ENCODE results near the gene CASZ1. TPM values are rescaled to one million over a fixed set of nuclear protein-coding genes. Genes with fewer than 3 reads are reported as not detected.

CASZ1 gene
- total and polyA plus RNA-seq, 4 donors = 3.4 to 39.0 (median 13.8) TPM

DNA sequence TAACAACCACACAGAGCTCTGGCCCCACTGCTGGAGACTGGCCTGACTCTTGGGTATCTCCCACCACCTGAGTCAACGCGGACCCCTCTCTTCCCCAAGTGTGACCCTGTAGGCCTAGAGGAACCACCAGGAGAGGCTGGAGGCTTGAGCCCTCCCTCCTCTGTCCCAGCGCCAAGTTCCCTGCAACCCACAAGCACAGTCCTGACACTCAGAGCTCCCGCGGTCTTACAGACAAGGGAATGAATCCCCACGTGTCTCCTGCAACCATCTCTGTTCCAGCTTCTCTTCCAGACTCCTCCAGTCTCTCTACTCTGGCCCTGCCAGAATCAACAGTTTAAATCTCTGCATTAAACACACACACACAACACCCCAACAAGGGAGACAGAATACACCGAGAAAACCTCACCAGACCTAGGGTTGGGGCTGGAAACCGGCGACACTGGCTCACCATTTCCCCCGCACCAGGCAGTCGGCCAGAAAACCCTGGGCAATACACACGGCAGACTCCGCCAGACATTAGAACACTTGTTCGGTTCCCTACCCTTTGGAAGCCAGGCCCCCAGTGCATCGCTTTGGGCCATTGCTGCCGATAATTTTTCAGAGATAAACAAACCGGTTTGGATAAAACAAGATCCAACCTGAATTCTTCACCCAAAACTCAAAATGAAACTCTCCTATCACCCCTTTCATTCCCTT, 21.7 kb downstream of the CASZ1 start:
- no peak for ATAC-seq (ENCODE audit: low FRiP score)
- DNase-seq = peak in 1 of 2 donors; percentile 55
- 89 to 91% methylated on average over 17 of the region's 17 CpGs for WGBS, 2 donors
- intact Hi-C loops (cut with DNase I) = no loop called here
- H3K27me3 ChIP-seq (ENCODE audit: control insufficient read depth in 1 of 2, insufficient read depth in 2 of 2, low read length in 1 of 2) = no peaks in the 10 kb centered on the region
- H3K4me3 ChIP-seq (ENCODE audit: low read length in 2 of 2) = no peak overlapping the region
- no peaks in the 10 kb centered on the region for H3K9me3 ChIP-seq (ENCODE audit: control insufficient read depth, low read length)
- H3K27ac ChIP-seq (ENCODE audit: low read depth in 1 of 2, low read length in 2 of 2) = no peak overlapping the region
- no peaks in the 10 kb centered on the region for H3K36me3 ChIP-seq (ENCODE audit: control insufficient read depth in 1 of 2, insufficient read depth in 2 of 2, low read length in 1 of 2)
- H3K4me1 ChIP-seq (ENCODE audit: control insufficient read depth in 1 of 2, insufficient read depth in 2 of 2, low read length in 2 of 2) = no peaks in the 10 kb centered on the region

- ATAC-seq (ENCODE audit: low FRiP score) (no peak), DNase-seq (peak in 1 of 2 donors; percentile 30)
- Histone ChIP-seq H3K27ac (ENCODE audit: low read depth in 1 of 2, low read length in 2 of 2) (no peak overlapping the region), H3K4me3 (ENCODE audit: low read length in 2 of 2) (no peak overlapping the region), H3K4me1 (ENCODE audit: control insufficient read depth in 1 of 2, insufficient read depth in 2 of 2, low read length in 2 of 2) (no peaks in the 10 kb centered on the region), H3K9me3 (ENCODE audit: control insufficient read depth, low read length) (no peaks in the 10 kb centered on the region), H3K36me3 (ENCODE audit: control insufficient read depth in 1 of 2, insufficient read depth in 2 of 2, low read length in 1 of 2) (no peaks in the 10 kb centered on the region), H3K27me3 (ENCODE audit: control insufficient read depth in 1 of 2, insufficient read depth in 2 of 2, low read length in 1 of 2) (no peaks in the 10 kb centered on the region)
- 93 to 94% methylated on average over 17 of the region's 17 CpGs for WGBS, 2 donors
- intact Hi-C loops (cut with DNase I) = no loop called here
Observed at GRCh38 chr1:10773851-10774614, 22.4 kb downstream of the CASZ1 start.

DNA sequence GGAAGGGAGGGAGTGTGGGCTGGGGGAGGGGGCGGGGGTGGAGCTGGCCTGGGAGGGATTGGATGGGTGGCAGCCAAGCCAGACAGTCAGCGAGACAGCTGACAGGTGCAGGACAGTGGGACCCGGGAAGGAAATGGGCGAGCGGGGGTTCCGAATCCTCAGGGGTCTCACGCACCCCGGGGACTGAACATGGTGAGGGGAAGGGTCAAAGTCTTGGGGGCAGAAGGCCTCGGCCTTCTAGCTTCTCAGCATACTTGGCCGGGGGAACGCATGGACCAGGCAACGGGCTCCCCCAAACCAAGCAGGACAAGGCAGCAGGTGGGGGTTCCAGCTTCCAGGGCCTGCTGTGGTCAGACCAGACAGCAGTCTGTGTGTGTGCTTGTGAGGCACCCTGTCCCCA, 23.1 kb downstream of the CASZ1 start:
- H3K27ac ChIP-seq (ENCODE audit: low read depth in 1 of 2, low read length in 2 of 2) = no peak overlapping the region
- ATAC-seq (ENCODE audit: low FRiP score) = no peak

DNA sequence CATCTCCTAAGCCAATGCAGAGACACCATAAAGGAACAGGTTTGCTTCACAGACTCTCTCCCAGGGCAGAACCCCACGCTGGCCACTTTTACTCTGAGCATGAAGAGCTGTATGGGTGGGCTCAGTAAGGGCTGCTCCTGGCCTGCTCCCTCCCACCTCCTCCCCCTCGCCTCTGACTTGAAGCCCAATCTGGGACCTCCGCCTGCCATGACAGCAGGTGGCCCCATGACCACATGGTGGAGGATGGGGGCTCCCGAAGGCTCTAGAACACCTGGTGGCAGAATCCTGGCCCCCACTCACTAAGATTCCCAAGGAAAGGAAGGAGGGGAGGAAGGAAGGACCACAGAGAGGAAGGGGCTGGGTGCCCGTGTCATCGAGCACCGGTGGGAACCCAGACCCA, 23.7 kb downstream of the CASZ1 start:
- Histone ChIP-seq H3K4me3 (ENCODE audit: low read length in 2 of 2) (no peak overlapping the region), H3K27me3 (ENCODE audit: control insufficient read depth in 1 of 2, insufficient read depth in 2 of 2, low read length in 1 of 2) (no peaks in the 10 kb centered on the region), H3K36me3 (ENCODE audit: control insufficient read depth in 1 of 2, insufficient read depth in 2 of 2, low read length in 1 of 2) (no peaks in the 10 kb centered on the region), H3K9me3 (ENCODE audit: control insufficient read depth, low read length) (no peaks in the 10 kb centered on the region), H3K27ac (ENCODE audit: low read depth in 1 of 2, low read length in 2 of 2) (no peak overlapping the region), H3K4me1 (ENCODE audit: control insufficient read depth in 1 of 2, insufficient read depth in 2 of 2, low read length in 2 of 2) (no peaks in the 10 kb centered on the region)
- intact Hi-C loops (cut with DNase I) = no loop called here
- DNase-seq (peak in 1 of 2 donors; percentile 42), ATAC-seq (ENCODE audit: low FRiP score) (no peak)
- 90 to 93% methylated on average over 7 of the region's 7 CpGs for WGBS, 2 donors

More for the DNA sequence above, 23.1 kb downstream of the CASZ1 start:
- peak in 1 of 2 donors; percentile 62 for DNase-seq
- Histone ChIP-seq H3K27me3 (ENCODE audit: control insufficient read depth in 1 of 2, insufficient read depth in 2 of 2, low read length in 1 of 2) (no peaks in the 10 kb centered on the region), H3K4me1 (ENCODE audit: control insufficient read depth in 1 of 2, insufficient read depth in 2 of 2, low read length in 2 of 2) (no peaks in the 10 kb centered on the region), H3K4me3 (ENCODE audit: low read length in 2 of 2) (no peak overlapping the region), H3K36me3 (ENCODE audit: control insufficient read depth in 1 of 2, insufficient read depth in 2 of 2, low read length in 1 of 2) (no peaks in the 10 kb centered on the region), H3K9me3 (ENCODE audit: control insufficient read depth, low read length) (no peaks in the 10 kb centered on the region)
- intact Hi-C loops (cut with DNase I) = no loop called here
- 86 to 88% methylated on average over 12 of the region's 12 CpGs for WGBS, 2 donors

- no peak for ATAC-seq (ENCODE audit: low FRiP score)
- H3K4me1 ChIP-seq (ENCODE audit: control insufficient read depth in 1 of 2, insufficient read depth in 2 of 2, low read length in 2 of 2) = no peaks in the 10 kb centered on the region
- intact Hi-C loops (cut with DNase I) = no loop called here
Observed at GRCh38 chr1:10771789-10772188, 24.7 kb downstream of the CASZ1 start.

GRCh38 chr1:10768552-10768951, 27.9 kb downstream of the CASZ1 start:
- intact Hi-C loops (cut with DNase I) = no loop called here
- Histone ChIP-seq H3K4me3 (ENCODE audit: low read length in 2 of 2) (no peak overlapping the region), H3K36me3 (ENCODE audit: control insufficient read depth in 1 of 2, insufficient read depth in 2 of 2, low read length in 1 of 2) (no peaks in the 10 kb centered on the region), H3K27ac (ENCODE audit: low read depth in 1 of 2, low read length in 2 of 2) (no peak overlapping the region), H3K4me1 (ENCODE audit: control insufficient read depth in 1 of 2, insufficient read depth in 2 of 2, low read length in 2 of 2) (no peaks in the 10 kb centered on the region), H3K27me3 (ENCODE audit: control insufficient read depth in 1 of 2, insufficient read depth in 2 of 2, low read length in 1 of 2) (no peaks in the 10 kb centered on the region), H3K9me3 (ENCODE audit: control insufficient read depth, low read length) (no peaks in the 10 kb centered on the region)
- ATAC-seq (ENCODE audit: low FRiP score) (no peak), DNase-seq (no peak)
- 90 to 95% methylated on average over 7 of the region's 7 CpGs for WGBS, 2 donors

More at GRCh38 chr1:10771789-10772188, 24.7 kb downstream of the CASZ1 start:
- WGBS, 2 donors = 63 to 66% methylated on average over 8 of the region's 8 CpGs
- H3K27me3 ChIP-seq (ENCODE audit: control insufficient read depth in 1 of 2, insufficient read depth in 2 of 2, low read length in 1 of 2) = no peaks in the 10 kb centered on the region
- no peak overlapping the region for H3K4me3 ChIP-seq (ENCODE audit: low read length in 2 of 2)
- no peak overlapping the region for H3K27ac ChIP-seq (ENCODE audit: low read depth in 1 of 2, low read length in 2 of 2)
- H3K9me3 ChIP-seq (ENCODE audit: control insufficient read depth, low read length) = no peaks in the 10 kb centered on the region
- H3K36me3 ChIP-seq (ENCODE audit: control insufficient read depth in 1 of 2, insufficient read depth in 2 of 2, low read length in 1 of 2) = no peaks in the 10 kb centered on the region
- DNase-seq = peak in 1 of 2 donors; percentile 67

DNA sequence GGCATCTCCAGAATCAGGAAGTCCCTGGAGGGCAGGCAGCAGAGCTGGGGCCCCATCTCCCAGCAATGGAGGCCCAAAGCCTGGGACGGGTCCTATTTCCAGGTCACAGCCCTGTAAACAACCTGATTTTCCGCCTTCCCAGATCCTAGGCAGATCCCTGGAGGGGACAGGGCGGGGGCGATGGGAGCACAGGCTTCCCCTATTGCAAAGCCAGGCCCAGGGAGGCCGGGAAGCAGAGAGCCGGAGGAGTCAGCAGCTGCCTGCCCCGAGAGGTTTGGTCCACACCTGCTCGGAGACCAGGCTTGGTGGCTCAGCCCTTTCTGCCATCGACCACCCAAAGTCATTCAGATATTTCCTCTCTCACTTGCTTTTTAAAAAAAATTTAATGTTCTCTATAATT, 29.2 kb downstream of the CASZ1 start:
- intact Hi-C loops (cut with DNase I) = no loop called here
- no peaks in the 10 kb centered on the region for H3K27me3 ChIP-seq (ENCODE audit: control insufficient read depth in 1 of 2, insufficient read depth in 2 of 2, low read length in 1 of 2)
- H3K4me1 ChIP-seq (ENCODE audit: control insufficient read depth in 1 of 2, insufficient read depth in 2 of 2, low read length in 2 of 2) = no peaks in the 10 kb centered on the region
- no peaks in the 10 kb centered on the region for H3K36me3 ChIP-seq (ENCODE audit: control insufficient read depth in 1 of 2, insufficient read depth in 2 of 2, low read length in 1 of 2)
- ATAC-seq (ENCODE audit: low FRiP score) (peak; percentile 19), DNase-seq (no peak)
- no peak overlapping the region for H3K4me3 ChIP-seq (ENCODE audit: low read length in 2 of 2)
- H3K27ac ChIP-seq (ENCODE audit: low read depth in 1 of 2, low read length in 2 of 2) = no peak overlapping the region
- H3K9me3 ChIP-seq (ENCODE audit: control insufficient read depth, low read length) = no peaks in the 10 kb centered on the region
- 96% methylated on average over 9 of the region's 9 CpGs for WGBS, 2 donors

GRCh38 chr1:10765734-10766478, 30.5 kb downstream of the CASZ1 start:
- H3K4me1 ChIP-seq (ENCODE audit: control insufficient read depth in 1 of 2, insufficient read depth in 2 of 2, low read length in 2 of 2) = no peaks in the 10 kb centered on the region
- H3K27ac ChIP-seq (ENCODE audit: low read depth in 1 of 2, low read length in 2 of 2) = no peak overlapping the region
- intact Hi-C loops (cut with DNase I) = no loop called here
- no peaks in the 10 kb centered on the region for H3K9me3 ChIP-seq (ENCODE audit: control insufficient read depth, low read length)
- DNase-seq (no peak), ATAC-seq (ENCODE audit: low FRiP score) (no peak)
- WGBS, 2 donors = 68 to 70% methylated on average over 17 of the region's 17 CpGs
- no peaks in the 10 kb centered on the region for H3K27me3 ChIP-seq (ENCODE audit: control insufficient read depth in 1 of 2, insufficient read depth in 2 of 2, low read length in 1 of 2)
- no peaks in the 10 kb centered on the region for H3K36me3 ChIP-seq (ENCODE audit: control insufficient read depth in 1 of 2, insufficient read depth in 2 of 2, low read length in 1 of 2)
- H3K4me3 ChIP-seq (ENCODE audit: low read length in 2 of 2) = no peak overlapping the region

All from aorta (tissue), 5 donors.